HEK293 (cell line): Measurements from ENCODE around the gene KCNA4.

ENCODE experiments used
- CTCF ChIA-PET: fragments of 350-600 bp; formaldehyde crosslinking; extraction: SDS; loops from one replicate; lab custom pipeline; 2021; ENCODE audit warnings: antibody characterized with exemption; lab: Yijun Ruan, JAX
- POLR2A ChIA-PET: fragments of 300-600 bp; formaldehyde crosslinking; extraction: SDS; loops from one replicate; lab custom pipeline; 2020; ENCODE audit warnings: antibody characterized with exemption, inconsistent platforms; lab: Yijun Ruan, JAX
- H3K27ac ChIP-seq: fragments of 200-500 bp; sonication (Bioruptor generic); 2 replicates; pipeline ENCODE4 v1.5.1; 2014; ENCODE audit warnings: low read depth, low read length, control low read depth, inconsistent platforms; ENCODE audit errors: extremely low read depth
- H3K36me3 ChIP-seq, 2 experiments: fragments of 200-500 bp in 1 of 2; sonication (Bioruptor generic) in 1 of 2; 1 replicate in 1 of 2; 2 replicates in 1 of 2; pipeline ENCODE4 v1.5.1; 2014 to 2017; ENCODE audit warnings: inconsistent platforms in 2 of 2, low read length in 2 of 2; ENCODE audit not compliant: control insufficient read depth in 2 of 2, insufficient read depth in 1 of 2
- H3K4me1 ChIP-seq: fragments of 200-500 bp; sonication (Bioruptor generic); 2 replicates; pipeline ENCODE4 v1.5.1; 2014; ENCODE audit warnings: mild to moderate bottlenecking, low read length, inconsistent platforms; ENCODE audit not compliant: control insufficient read depth, insufficient read depth
- H3K4me3 ChIP-seq: 2 replicates; pipeline ENCODE4 v1.5.1; 2011; ENCODE audit warnings: low read depth, mild to moderate bottlenecking, control low read depth, low read length, moderate library complexity
- H3K9me3 ChIP-seq: fragments of 200-500 bp; sonication (Bioruptor generic); 2 replicates; pipeline ENCODE4 v1.5.1; 2014; ENCODE audit warnings: low read depth, low read length, inconsistent platforms; ENCODE audit not compliant: control insufficient read depth, insufficient read depth
- BCL11A ChIP-seq: fragments of 450-650 bp; formaldehyde crosslinking; IDR thresholded peaks from 2 replicates; pipeline ENCODE4 v1.5.1; 2016; ENCODE audit warnings: low read depth, missing biosample characterization, missing genetic modification characterization
- HOXD13 ChIP-seq: sonication (generic); formaldehyde crosslinking; IDR thresholded peaks from 2 replicates; pipeline ENCODE4 v1.8.0; 2022; ENCODE audit warnings: missing genetic modification reagents, borderline replicate concordance
- KLF1 ChIP-seq: fragments of 450-650 bp; formaldehyde crosslinking; IDR thresholded peaks from 2 replicates; pipeline ENCODE4 v1.5.1; 2016; ENCODE audit warnings: missing biosample characterization, missing genetic modification characterization
- KLF7 ChIP-seq: fragments of 450-650 bp; formaldehyde crosslinking; IDR thresholded peaks from 2 replicates; pipeline ENCODE4 v1.5.1; 2016; ENCODE audit warnings: missing biosample characterization, missing genetic modification characterization, borderline replicate concordance
- SALL2 ChIP-seq: fragments of 450-650 bp; formaldehyde crosslinking; IDR thresholded peaks from 2 replicates; pipeline ENCODE4 v1.5.0; 2017; ENCODE audit warnings: missing biosample characterization, mild to moderate bottlenecking, missing genetic modification characterization, borderline replicate concordance
- SCRT2 ChIP-seq: fragments of 450-650 bp; formaldehyde crosslinking; IDR thresholded peaks from 2 replicates; pipeline ENCODE4 v1.5.1; 2016; ENCODE audit warnings: missing biosample characterization, missing genetic modification characterization
- ZBTB48 ChIP-seq: fragments of 450-650 bp; formaldehyde crosslinking; IDR thresholded peaks from 2 replicates; pipeline ENCODE4 v1.5.1; 2016; ENCODE audit warnings: missing biosample characterization, missing genetic modification characterization
- ZFP41 ChIP-seq: fragments of 450-650 bp; formaldehyde crosslinking; IDR thresholded peaks from 2 replicates; pipeline ENCODE4 v1.5.1; 2016; ENCODE audit warnings: missing biosample characterization, missing genetic modification characterization, borderline replicate concordance
- ZNF114 ChIP-seq: fragments of 450-650 bp; formaldehyde crosslinking; IDR thresholded peaks from 2 replicates; pipeline ENCODE4 v1.5.0; 2017; ENCODE audit warnings: missing biosample characterization, missing genetic modification characterization
- ZNF138 ChIP-seq: fragments of 450-650 bp; formaldehyde crosslinking; IDR thresholded peaks from 2 replicates; pipeline ENCODE4 v1.5.1; 2016; ENCODE audit warnings: missing biosample characterization, missing genetic modification characterization, borderline replicate concordance
- ZNF146 ChIP-seq: fragments of 450-650 bp; formaldehyde crosslinking; IDR thresholded peaks from 2 replicates; pipeline ENCODE4 v1.5.1; 2016; ENCODE audit warnings: missing biosample characterization, missing genetic modification characterization
- ZNF157 ChIP-seq: fragments of 450-650 bp; formaldehyde crosslinking; IDR thresholded peaks from 2 replicates; pipeline ENCODE4 v1.5.1; 2016; ENCODE audit warnings: missing biosample characterization, missing genetic modification characterization
- ZNF394 ChIP-seq: fragments of 450-650 bp; formaldehyde crosslinking; IDR thresholded peaks from 2 replicates; pipeline ENCODE4 v1.5.1; 2016; ENCODE audit warnings: missing biosample characterization, missing genetic modification characterization, mild to moderate bottlenecking, moderate library complexity, borderline replicate concordance
- ZNF426 ChIP-seq: fragments of 450-650 bp; formaldehyde crosslinking; IDR thresholded peaks from 2 replicates; pipeline ENCODE4 v1.5.1; 2017; ENCODE audit warnings: missing biosample characterization, missing genetic modification characterization, mild to moderate bottlenecking, inconsistent platforms, moderate library complexity
- ZNF48 ChIP-seq: fragments of 450-650 bp; formaldehyde crosslinking; IDR thresholded peaks from 2 replicates; pipeline ENCODE4 v1.5.1; 2016; ENCODE audit warnings: missing biosample characterization, missing genetic modification characterization
- ZNF529 ChIP-seq: fragments of 450-650 bp; formaldehyde crosslinking; IDR thresholded peaks from 2 replicates; pipeline ENCODE4 v1.5.1; 2017; ENCODE audit warnings: missing genetic modification characterization, missing biosample characterization; ENCODE audit not compliant: insufficient replicate concordance
- ZNF670 ChIP-seq: fragments of 450-650 bp; formaldehyde crosslinking; IDR thresholded peaks from 2 replicates; pipeline ENCODE4 v1.5.1; 2016; ENCODE audit warnings: missing biosample characterization, missing genetic modification characterization, low read depth
- ZNF791 ChIP-seq: fragments of 450-650 bp; formaldehyde crosslinking; IDR thresholded peaks from 2 replicates; pipeline ENCODE4 v1.5.1; 2016; ENCODE audit warnings: missing biosample characterization, missing genetic modification characterization
- TF ChIP-seq, protein P1 (sequence below): fragments of 450-650 bp; formaldehyde crosslinking; IDR thresholded peaks from 2 replicates; pipeline ENCODE4 v1.5.1; 2016; ENCODE audit warnings: missing biosample characterization, missing genetic modification characterization
- TF ChIP-seq, protein P2 (sequence below): fragments of 450-650 bp; formaldehyde crosslinking; IDR thresholded peaks from 2 replicates; pipeline ENCODE4 v1.5.1; 2016; ENCODE audit warnings: missing biosample characterization, missing genetic modification characterization
- TF ChIP-seq, protein P3 (sequence below): fragments of 450-650 bp; formaldehyde crosslinking; IDR thresholded peaks from 2 replicates; pipeline ENCODE4 v1.5.1; 2016; ENCODE audit warnings: missing biosample characterization, missing genetic modification characterization

The KCNA4 gene

DNA sequence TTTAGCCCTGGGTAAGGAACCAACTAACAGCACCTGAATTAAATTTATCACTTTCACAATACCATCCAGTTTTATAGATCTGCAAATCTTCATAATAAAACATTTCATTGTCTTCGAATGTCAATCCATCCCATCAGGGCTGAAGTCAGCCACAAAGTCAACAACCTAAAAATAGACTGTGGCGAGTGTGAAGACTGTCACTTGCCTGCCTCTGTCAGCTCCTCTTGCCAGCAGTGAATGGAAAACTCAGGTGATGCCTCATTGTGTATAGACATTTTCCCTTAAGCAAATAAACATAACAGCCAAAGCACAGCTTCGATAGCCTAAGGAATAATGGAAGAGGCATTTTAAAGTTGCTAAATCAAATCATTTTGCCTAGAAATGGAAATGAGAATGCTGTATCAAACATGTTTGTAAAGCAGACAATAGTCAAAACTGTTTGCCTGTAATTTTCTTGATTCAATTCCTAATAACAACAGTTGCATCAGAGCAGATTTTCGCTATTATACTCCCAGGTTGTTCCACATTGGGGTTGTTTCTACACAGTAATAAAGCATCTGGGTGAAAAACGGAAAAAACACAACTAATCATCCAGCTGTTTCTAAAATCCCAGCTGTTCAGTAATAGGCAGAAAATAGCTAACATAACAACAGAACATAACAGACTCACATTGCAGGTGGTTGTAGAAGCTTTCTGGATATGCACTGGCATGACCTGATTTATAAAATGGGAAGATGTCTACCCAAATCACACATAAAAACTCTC lies 15.7 kb downstream of the KCNA4 start:
- H3K27ac ChIP-seq: no peak overlapping the region
- no peaks in the 10 kb centered on the region for H3K36me3 ChIP-seq
- no peak overlapping the region for H3K4me3 ChIP-seq
- POLR2A ChIA-PET: no interaction called here
- CTCF ChIA-PET: no interaction called here
- no peaks in the 10 kb centered on the region for H3K9me3 ChIP-seq
- H3K4me1 ChIP-seq: no peaks in the 10 kb centered on the region
- TF ChIP-seq ZNF138: no peak
- TF ChIP-seq ZNF670: no peak
- TF ChIP-seq KLF7 (tag by site-specific recombination): no peak
- TF ChIP-seq, protein P1, sequence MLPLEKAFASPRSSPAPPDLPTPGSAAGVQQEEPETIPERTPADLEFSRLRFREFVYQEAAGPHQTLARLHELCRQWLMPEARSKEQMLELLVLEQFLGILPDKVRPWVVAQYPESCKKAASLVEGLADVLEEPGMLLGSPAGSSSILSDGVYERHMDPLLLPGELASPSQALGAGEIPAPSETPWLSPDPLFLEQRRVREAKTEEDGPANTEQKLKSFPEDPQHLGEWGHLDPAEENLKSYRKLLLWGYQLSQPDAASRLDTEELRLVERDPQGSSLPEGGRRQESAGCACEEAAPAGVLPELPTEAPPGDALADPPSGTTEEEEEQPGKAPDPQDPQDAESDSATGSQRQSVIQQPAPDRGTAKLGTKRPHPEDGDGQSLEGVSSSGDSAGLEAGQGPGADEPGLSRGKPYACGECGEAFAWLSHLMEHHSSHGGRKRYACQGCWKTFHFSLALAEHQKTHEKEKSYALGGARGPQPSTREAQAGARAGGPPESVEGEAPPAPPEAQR: no peak
- no peak for TF ChIP-seq ZNF146

DNA sequence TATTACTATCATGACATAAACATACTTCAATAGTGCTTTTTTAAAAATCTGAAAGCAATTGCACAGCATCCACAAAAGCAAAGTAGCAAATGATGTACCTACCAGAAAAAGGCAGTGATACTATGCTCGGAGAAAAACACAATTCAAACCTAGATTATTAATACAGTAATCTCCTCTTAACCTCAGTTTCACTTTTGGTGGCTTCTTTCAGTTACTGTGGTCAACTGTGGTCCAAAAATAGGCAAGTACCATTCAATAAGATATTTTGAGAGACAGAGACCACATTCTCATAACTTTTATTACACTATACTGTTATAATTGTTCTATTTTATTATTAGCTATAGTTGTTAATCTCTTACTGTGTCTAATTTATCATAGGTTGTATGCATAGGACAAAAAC lies 20.8 kb downstream of the KCNA4 start:
- TF ChIP-seq ZNF146 (no peak), ZFP41 (tag by site-specific recombination) (no peak), HOXD13 (CRISPR knock-in tag) (no peak), ZNF426 (tag by site-specific recombination) (no peak), ZNF114 (no peak), ZNF529 (no peak), SCRT2 (tag by site-specific recombination) (no peak), ZNF48 (tag by site-specific recombination) (no peak), BCL11A (no peak), KLF1 (no peak), ZNF394 (tag by site-specific recombination) (no peak), ZNF157 (tag by site-specific recombination) (no peak), ZBTB48 (tag by site-specific recombination) (no peak), SALL2 (tag by site-specific recombination) (no peak), ZNF791 (no peak)
- TF ChIP-seq, protein P2, sequence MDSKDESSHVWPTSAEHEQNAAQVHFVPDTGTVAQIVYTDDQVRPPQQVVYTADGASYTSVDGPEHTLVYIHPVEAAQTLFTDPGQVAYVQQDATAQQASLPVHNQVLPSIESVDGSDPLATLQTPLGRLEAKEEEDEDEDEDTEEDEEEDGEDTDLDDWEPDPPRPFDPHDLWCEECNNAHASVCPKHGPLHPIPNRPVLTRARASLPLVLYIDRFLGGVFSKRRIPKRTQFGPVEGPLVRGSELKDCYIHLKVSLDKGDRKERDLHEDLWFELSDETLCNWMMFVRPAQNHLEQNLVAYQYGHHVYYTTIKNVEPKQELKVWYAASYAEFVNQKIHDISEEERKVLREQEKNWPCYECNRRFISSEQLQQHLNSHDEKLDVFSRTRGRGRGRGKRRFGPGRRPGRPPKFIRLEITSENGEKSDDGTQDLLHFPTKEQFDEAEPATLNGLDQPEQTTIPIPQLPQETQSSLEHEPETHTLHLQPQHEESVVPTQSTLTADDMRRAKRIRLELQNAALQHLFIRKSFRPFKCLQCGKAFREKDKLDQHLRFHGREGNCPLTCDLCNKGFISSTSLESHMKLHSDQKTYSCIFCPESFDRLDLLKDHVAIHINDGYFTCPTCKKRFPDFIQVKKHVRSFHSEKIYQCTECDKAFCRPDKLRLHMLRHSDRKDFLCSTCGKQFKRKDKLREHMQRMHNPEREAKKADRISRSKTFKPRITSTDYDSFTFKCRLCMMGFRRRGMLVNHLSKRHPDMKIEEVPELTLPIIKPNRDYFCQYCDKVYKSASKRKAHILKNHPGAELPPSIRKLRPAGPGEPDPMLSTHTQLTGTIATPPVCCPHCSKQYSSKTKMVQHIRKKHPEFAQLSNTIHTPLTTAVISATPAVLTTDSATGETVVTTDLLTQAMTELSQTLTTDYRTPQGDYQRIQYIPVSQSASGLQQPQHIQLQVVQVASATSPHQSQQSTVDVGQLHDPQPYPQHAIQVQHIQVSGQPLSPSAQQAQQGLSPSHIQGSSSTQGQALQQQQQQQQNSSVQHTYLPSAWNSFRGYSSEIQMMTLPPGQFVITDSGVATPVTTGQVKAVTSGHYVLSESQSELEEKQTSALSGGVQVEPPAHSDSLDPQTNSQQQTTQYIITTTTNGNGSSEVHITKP (tag by site-specific recombination): no peak
- TF ChIP-seq, protein P3, sequence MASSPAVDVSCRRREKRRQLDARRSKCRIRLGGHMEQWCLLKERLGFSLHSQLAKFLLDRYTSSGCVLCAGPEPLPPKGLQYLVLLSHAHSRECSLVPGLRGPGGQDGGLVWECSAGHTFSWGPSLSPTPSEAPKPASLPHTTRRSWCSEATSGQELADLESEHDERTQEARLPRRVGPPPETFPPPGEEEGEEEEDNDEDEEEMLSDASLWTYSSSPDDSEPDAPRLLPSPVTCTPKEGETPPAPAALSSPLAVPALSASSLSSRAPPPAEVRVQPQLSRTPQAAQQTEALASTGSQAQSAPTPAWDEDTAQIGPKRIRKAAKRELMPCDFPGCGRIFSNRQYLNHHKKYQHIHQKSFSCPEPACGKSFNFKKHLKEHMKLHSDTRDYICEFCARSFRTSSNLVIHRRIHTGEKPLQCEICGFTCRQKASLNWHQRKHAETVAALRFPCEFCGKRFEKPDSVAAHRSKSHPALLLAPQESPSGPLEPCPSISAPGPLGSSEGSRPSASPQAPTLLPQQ (tag by site-specific recombination): no peak
- Histone ChIP-seq H3K27ac (no peak overlapping the region), H3K4me3 (no peak overlapping the region), H3K36me3 (no peaks in the 10 kb centered on the region), H3K9me3 (no peaks in the 10 kb centered on the region), H3K4me1 (no peaks in the 10 kb centered on the region)
- ChIA-PET CTCF (no interaction called here), POLR2A (no interaction called here)
